ENCODE results near the gene LIX1L.

DNA sequence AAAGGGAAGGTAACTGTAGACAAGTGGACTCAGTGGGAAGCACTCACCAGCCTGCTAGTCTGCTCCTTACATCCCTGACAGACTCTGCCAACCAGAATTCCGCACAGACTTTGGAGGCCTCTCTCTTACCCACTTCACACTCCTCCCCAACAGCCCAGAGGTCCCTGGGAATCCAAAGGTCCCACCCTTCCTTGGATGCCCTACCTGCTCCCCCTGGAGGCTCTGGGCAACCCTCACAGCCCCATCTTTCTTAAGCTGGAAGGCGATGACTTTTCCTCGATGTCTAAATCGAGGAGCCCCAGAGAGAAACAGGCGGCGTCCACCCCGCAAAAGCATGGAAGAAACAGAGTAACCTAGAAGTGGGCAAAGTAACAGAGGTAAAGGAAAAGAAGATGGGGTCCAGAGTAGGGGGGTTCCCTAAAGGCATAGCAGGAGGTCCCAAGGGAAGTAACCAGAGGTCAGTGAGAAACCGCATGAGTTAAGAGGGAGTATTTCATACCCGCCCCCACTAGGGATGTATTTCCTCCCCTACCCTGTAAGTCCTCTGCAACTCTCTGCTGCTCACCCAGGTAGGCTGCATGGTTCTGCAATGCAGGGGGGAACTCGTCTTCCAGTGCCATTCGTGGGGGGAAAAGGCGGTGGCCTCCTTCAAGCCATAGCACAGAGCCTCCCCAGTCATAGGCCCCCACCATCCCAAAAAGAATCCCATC, 56.4 kb downstream of the LIX1L start:
- TF ChIP-seq, protein P1, sequence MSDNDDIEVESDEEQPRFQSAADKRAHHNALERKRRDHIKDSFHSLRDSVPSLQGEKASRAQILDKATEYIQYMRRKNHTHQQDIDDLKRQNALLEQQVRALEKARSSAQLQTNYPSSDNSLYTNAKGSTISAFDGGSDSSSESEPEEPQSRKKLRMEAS (IDR thresholded peaks at IDR 0.05; ENCODE audit: insufficient read depth, insufficient read length): no peak
- TF ChIP-seq, protein P2, sequence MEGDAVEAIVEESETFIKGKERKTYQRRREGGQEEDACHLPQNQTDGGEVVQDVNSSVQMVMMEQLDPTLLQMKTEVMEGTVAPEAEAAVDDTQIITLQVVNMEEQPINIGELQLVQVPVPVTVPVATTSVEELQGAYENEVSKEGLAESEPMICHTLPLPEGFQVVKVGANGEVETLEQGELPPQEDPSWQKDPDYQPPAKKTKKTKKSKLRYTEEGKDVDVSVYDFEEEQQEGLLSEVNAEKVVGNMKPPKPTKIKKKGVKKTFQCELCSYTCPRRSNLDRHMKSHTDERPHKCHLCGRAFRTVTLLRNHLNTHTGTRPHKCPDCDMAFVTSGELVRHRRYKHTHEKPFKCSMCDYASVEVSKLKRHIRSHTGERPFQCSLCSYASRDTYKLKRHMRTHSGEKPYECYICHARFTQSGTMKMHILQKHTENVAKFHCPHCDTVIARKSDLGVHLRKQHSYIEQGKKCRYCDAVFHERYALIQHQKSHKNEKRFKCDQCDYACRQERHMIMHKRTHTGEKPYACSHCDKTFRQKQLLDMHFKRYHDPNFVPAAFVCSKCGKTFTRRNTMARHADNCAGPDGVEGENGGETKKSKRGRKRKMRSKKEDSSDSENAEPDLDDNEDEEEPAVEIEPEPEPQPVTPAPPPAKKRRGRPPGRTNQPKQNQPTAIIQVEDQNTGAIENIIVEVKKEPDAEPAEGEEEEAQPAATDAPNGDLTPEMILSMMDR (IDR thresholded peaks at IDR 0.05; ENCODE audit: extremely low read depth in 1 of 2, insufficient read depth in 1 of 2, low read depth in 1 of 2, low read length in 2 of 2): no peak
- TF ChIP-seq POLR2A (IDR thresholded peaks at IDR 0.05; ENCODE audit: low read depth, low read length) (no peak), EZH2 (IDR thresholded peaks at IDR 0.05; ENCODE audit: borderline replicate concordance, low read depth, low read length, severe bottlenecking) (no peak), GATA2 (IDR thresholded peaks at IDR 0.05; ENCODE audit: insufficient read depth, insufficient read length, low read depth, low read length) (no peak), JUN (IDR thresholded peaks at IDR 0.05; ENCODE audit: borderline replicate concordance, insufficient read depth, insufficient read length, low read depth) (no peak), POLR2AphosphoS5 (IDR thresholded peaks at IDR 0.05; ENCODE audit: insufficient read depth, low read depth, low read length) (no peak)
